Measurements from ENCODE around the gene MYCBP. TPM values are rescaled to one million over a fixed set of nuclear protein-coding genes. Genes with fewer than 3 reads are reported as not detected.

Gene MYCBP
- total RNA-seq, 1 experiment from 2014 or later: 33.1 TPM

DNA sequence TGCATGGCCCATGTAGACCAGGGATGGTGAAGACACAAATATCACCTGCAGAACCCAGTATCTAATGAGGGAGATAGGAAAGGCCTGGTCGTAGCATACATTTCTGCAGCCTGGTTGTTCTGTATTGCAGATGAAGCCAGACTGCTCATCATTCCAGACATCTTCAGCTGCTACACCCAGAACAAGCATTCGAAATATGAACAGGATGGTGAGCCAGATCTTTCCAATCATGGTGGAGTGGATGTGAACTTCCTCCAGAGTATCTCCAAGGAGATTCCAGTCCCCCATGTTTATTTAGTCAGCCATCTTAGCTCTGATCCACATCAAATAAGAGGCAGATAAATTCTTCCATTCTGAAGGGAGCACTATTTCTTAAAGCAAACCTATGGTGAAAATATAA, 2.7 kb upstream of the MYCBP start:
- Histone ChIP-seq H3K79me2 (ENCODE audit: insufficient read depth, low read length) (no peaks in the 10 kb centered on the region), H3K23ac (ENCODE audit: insufficient read length, low read depth, low read length) (no peak overlapping the region), H3K4me1 (ENCODE audit: insufficient read depth, low read length) (no peaks in the 10 kb centered on the region), H3K27me3 (ENCODE audit: insufficient read depth, low read length) (no peaks in the 10 kb centered on the region), H3K56ac (ENCODE audit: insufficient read length, low read depth, low read length) (no peak overlapping the region), H3K79me1 (ENCODE audit: insufficient read depth, low read depth, low read length, poor library complexity, severe bottlenecking) (no peaks in the 10 kb centered on the region), H3T11ph (ENCODE audit: low read length) (no peak overlapping the region), H3K9ac (ENCODE audit: extremely low read depth, insufficient read length, low read length) (no peak overlapping the region), H3K4me2 (ENCODE audit: insufficient read depth, insufficient read length, low read length) (no peak overlapping the region), H4K20me1 (ENCODE audit: control insufficient read depth, insufficient read depth, insufficient read length) (no peaks in the 10 kb centered on the region), H4K91ac (ENCODE audit: insufficient read length, low read depth, low read length) (no peak overlapping the region), H4K5ac (ENCODE audit: insufficient read length, low read depth, low read length) (no peak overlapping the region), H3K23me2 (ENCODE audit: insufficient read length, low read depth, low read length, poor library complexity, severe bottlenecking) (peaks cover 11% of the 10 kb centered on the region), H2BK20ac (ENCODE audit: low read depth, low read length, poor library complexity, severe bottlenecking) (no peak overlapping the region), H3K27ac (ENCODE audit: insufficient read length, low read depth, low read length) (no peak overlapping the region), H2BK5ac (ENCODE audit: insufficient read length, low read length) (no peak overlapping the region), H3K18ac (ENCODE audit: insufficient read length, low read depth, low read length) (no peak overlapping the region), H3K9me3 (ENCODE audit: control insufficient read depth, low read depth, low read length) (no peaks in the 10 kb centered on the region), H2BK12ac (ENCODE audit: insufficient read length, low read depth, low read length) (no peak overlapping the region), H2AK5ac (ENCODE audit: insufficient read length, low read length) (no peak overlapping the region), H3K4ac (ENCODE audit: low read depth, low read length) (no peak overlapping the region), H2AFZ (ENCODE audit: low read length) (no peak overlapping the region), H2BK120ac (ENCODE audit: low read depth, low read length, poor library complexity, severe bottlenecking) (no peak overlapping the region), H3K14ac (ENCODE audit: insufficient read depth, low read length) (no peak overlapping the region), H2BK15ac (ENCODE audit: low read depth, low read length) (no peak overlapping the region), H4K8ac (replicated peaks; ENCODE audit: insufficient read length, low read depth, low read length) (no peak overlapping the region)
- Mint-ChIP-seq H3K4me1 (peaks cover 13 to 18% of the 10 kb centered on the region in 2 experiments), H3K36me3 (ENCODE audit: insufficient read depth in 1 of 3, low read depth in 3 of 3) (no peaks in the 10 kb centered on the region; a peak in 1 of 7 replicates), H3K27me3 (ENCODE audit: low read depth) (no peaks in the 10 kb centered on the region), H3K9me3 (no peaks in the 10 kb centered on the region), H3K4me3 (no peak overlapping the region), H3K27ac (no peak overlapping the region)
- WGBS (ENCODE audit: extremely low coverage, insufficient read length, low lambda C conversion rate): no CpG with 5 or more reads among the region's 2 CpGs
- no peak for TF ChIP-seq CTCF (conservative IDR thresholded peaks at IDR 0.05)
- DNase-seq: no peak
